K562 (cell line): ENCODE data around the gene ABT1. TPM values are rescaled to one million over a fixed set of nuclear protein-coding genes. Genes with fewer than 3 reads are reported as not detected.

Experiments
- ATF7 ChIP-seq: fragments of 450-650 bp; IDR thresholded peaks from 2 replicates; pipeline ENCODE4 v1.7.1; 2014; ENCODE audit warnings: mild to moderate bottlenecking, moderate library complexity
- BCLAF1 ChIP-seq, 2 experiments: fragments of 450-650 bp in 1 of 2; IDR thresholded peaks; 2 replicates each; pipeline ENCODE4 v1.6.1; 2011 to 2017; ENCODE audit warnings: low read depth in 2 of 2, antibody characterized with exemption in 1 of 2, borderline replicate concordance in 1 of 2, low read length in 1 of 2, mild to moderate bottlenecking in 1 of 2, mixed read lengths in 1 of 2; ENCODE audit not compliant: control insufficient read depth in 1 of 2
- BRD4 ChIP-seq: fragments of 200-600 bp; sonication (generic); IDR thresholded peaks from 2 replicates; pipeline ENCODE4 v1.6.1; 2017; ENCODE audit warnings: inconsistent platforms
- DIDO1 ChIP-seq: fragments of 450-650 bp; IDR thresholded peaks from 2 replicates; pipeline ENCODE4 v1.6.1; 2016; ENCODE audit warnings: low read depth, missing biosample characterization, missing genetic modification characterization
- ETS2 ChIP-seq: IDR thresholded peaks from 2 replicates; pipeline ENCODE4 v1.6.1; 2016; ENCODE audit warnings: borderline replicate concordance, missing genetic modification characterization, mild to moderate bottlenecking, moderate library complexity, missing compliant biosample characterization; ENCODE audit not compliant: poor library complexity, severe bottlenecking
- FIP1L1 ChIP-seq: fragments of 200-400 bp; formaldehyde crosslinking; IDR thresholded peaks from 2 replicates; pipeline ENCODE4 v1.6.1; 2018; ENCODE audit warnings: mild to moderate bottlenecking, low read depth, low read length; ENCODE audit not compliant: poor library complexity, severe bottlenecking
- FUS ChIP-seq: fragments of 200-400 bp; formaldehyde crosslinking; optimal IDR thresholded peaks from 2 replicates; pipeline ENCODE3; 2017; ENCODE audit warnings: low read depth, low read length
- GTF2F1 ChIP-seq: IDR thresholded peaks from 2 replicates; pipeline ENCODE4 v1.6.1; 2011; ENCODE audit warnings: low read depth, low read length, improper control_type of control experiment
- IRF9 ChIP-seq: fragments of 450-650 bp; IDR thresholded peaks from 2 replicates; pipeline ENCODE4 v1.6.1; 2016; ENCODE audit warnings: missing biosample characterization, missing genetic modification characterization
- MAFF ChIP-seq: IDR thresholded peaks from 2 replicates; pipeline ENCODE4 v1.6.1; 2012; ENCODE audit warnings: low read length, improper control_type of control experiment
- NKRF ChIP-seq: fragments of 450-650 bp; IDR thresholded peaks from 2 replicates; pipeline ENCODE4 v1.6.1; 2016; ENCODE audit warnings: borderline replicate concordance
- PHF21A ChIP-seq: fragments of 450-650 bp; IDR thresholded peaks from 2 replicates; pipeline ENCODE4 v1.6.1; 2017; ENCODE audit warnings: low read depth, borderline replicate concordance
- RNF2 ChIP-seq: sonication (generic); IDR thresholded peaks from 2 replicates; pipeline ENCODE4 v1.6.1; 2016
- TFAP4 ChIP-seq: sonication (generic); formaldehyde crosslinking; IDR thresholded peaks from 2 replicates; pipeline ENCODE4 v1.8.0; 2022; ENCODE audit warnings: missing genetic modification reagents, mild to moderate bottlenecking, moderate library complexity, borderline replicate concordance
- THAP7 ChIP-seq: fragments of 250-450 bp; sonication (Bioruptor Pico); IDR thresholded peaks from 2 replicates; pipeline ENCODE4 v1.5.0; 2021
- USF1 ChIP-seq: sonication (generic); formaldehyde crosslinking; IDR thresholded peaks from 2 replicates; pipeline ENCODE4 v1.9.0; 2022; ENCODE audit warnings: mild to moderate bottlenecking, missing genetic modification reagents
- ZNF140 ChIP-seq: fragments of 250-450 bp; sonication (Bioruptor Pico); IDR thresholded peaks from 2 replicates; pipeline ENCODE4 v1.8.0; 2021; ENCODE audit warnings: moderate library complexity, mild to moderate bottlenecking, inconsistent platforms
- ZNF146 ChIP-seq: IDR thresholded peaks from one replicate; pipeline ENCODE4 v1.6.1; 2018; ENCODE audit warnings: missing compliant biosample characterization; ENCODE audit not compliant: unreplicated experiment
- ZNF668 ChIP-seq: fragments of 250-450 bp; sonication (Bioruptor Pico); IDR thresholded peaks from 2 replicates; pipeline ENCODE4 v1.8.0; 2022; ENCODE audit warnings: mild to moderate bottlenecking, inconsistent platforms
- polyA plus RNA-seq, 8 experiments: library from polyadenylated mRNA; depleted of rRNA in 4 of 8; stranded (reverse) in 5 of 8; unstranded in 3 of 8; fragments of >200 nt; fragmentation: Nextera tagmentation in 2 of 8; fragmentation: Illumina TruSeq in 1 of 8; extraction: Ambion mirVana in 2 of 8; extraction: Trizol in 1 of 8; gene quantifications; 2 replicates each; pipeline versions ENCODE4 v1.2.1 to v1.2.3, GENCODE V29; 2011 to 2014; ENCODE audit warnings: inconsistent platforms in 1 of 8, missing spikeins in 1 of 8
- total RNA-seq, 7 experiments: library from RNA; depleted of rRNA in 6 of 7; stranded (reverse); fragments of >200 nt in 6 of 7; fragmentation: Illumina TruSeq in 2 of 7; extraction: Trizol in 2 of 7; gene quantifications; 2 replicates each; pipeline versions ENCODE4 v1.2.1 to v1.2.3, GENCODE V29; 2011 to 2021; ENCODE audit warnings: low replicate concordance in 1 of 7

ABT1 gene
- total and polyA plus RNA-seq, 9 of the 15 experiments (the other 6 are each of a cell fraction or from before 2014, with no cell fraction given) = 8.8 to 52.7 (median 40.7) TPM

GRCh38 chr6:26576929-26577719, 19.6 kb upstream of the ABT1 start (continued):
- TF ChIP-seq TFAP4 (CRISPR knock-in tag) (no peak; the same call in 1 of the 2 replicates), PHF21A (no peak), GTF2F1 (no peak), RNF2 (peak; percentile 68), USF1 (no peak), ZNF668 (CRISPR knock-in tag) (no peak), BCLAF1 (IDR thresholded peaks at IDR 0.05; ENCODE audit: borderline replicate concordance in 1 of 2, control insufficient read depth in 1 of 2, low read depth in 2 of 2, low read length in 1 of 2) (peak in 1 of 2 experiments; percentile 78; a peak in 1 of 4 replicates), BRD4 (peak; percentile 83), NKRF (peak; percentile 46; the same call in 1 of the 2 replicates), THAP7 (no peak), ZNF140 (no peak), FIP1L1 (no peak), DIDO1 (tag) (no peak), ATF7 (peak; percentile 46; the same call in 1 of the 2 replicates), ZNF146 (no peak), ETS2 (tag) (no peak), FUS (no peak), IRF9 (tag) (peak; percentile 23; the same call in 1 of the 2 replicates), MAFF (peak; percentile 16; the same call in 1 of the 2 replicates)
